Subcutaneous adipose tissue (tissue), 4 donors: ENCODE data around the gene IGF2BP2. TPM values are rescaled to one million over a fixed set of nuclear protein-coding genes. Genes with fewer than 3 reads are reported as not detected.

Source experiments
- CTCF ChIP-seq: fragments of 450-650 bp; IDR thresholded peaks from one replicate; pipeline ENCODE4 v1.5.1; 2016; ENCODE audit warnings: low read depth, mild to moderate bottlenecking, control low read depth, antibody characterized with exemption, moderate library complexity
- total RNA-seq, 4 donors: library from RNA; depleted of rRNA; stranded (reverse); fragments of >200 nt; gene quantifications; one replicate each; pipeline ENCODE4 v1.1.0, GENCODE V29; 2016

IGF2BP2 gene
- total RNA-seq, 4 donors from 2014 or later = 11.3 to 30.0 (median 26.9) TPM

DNA sequence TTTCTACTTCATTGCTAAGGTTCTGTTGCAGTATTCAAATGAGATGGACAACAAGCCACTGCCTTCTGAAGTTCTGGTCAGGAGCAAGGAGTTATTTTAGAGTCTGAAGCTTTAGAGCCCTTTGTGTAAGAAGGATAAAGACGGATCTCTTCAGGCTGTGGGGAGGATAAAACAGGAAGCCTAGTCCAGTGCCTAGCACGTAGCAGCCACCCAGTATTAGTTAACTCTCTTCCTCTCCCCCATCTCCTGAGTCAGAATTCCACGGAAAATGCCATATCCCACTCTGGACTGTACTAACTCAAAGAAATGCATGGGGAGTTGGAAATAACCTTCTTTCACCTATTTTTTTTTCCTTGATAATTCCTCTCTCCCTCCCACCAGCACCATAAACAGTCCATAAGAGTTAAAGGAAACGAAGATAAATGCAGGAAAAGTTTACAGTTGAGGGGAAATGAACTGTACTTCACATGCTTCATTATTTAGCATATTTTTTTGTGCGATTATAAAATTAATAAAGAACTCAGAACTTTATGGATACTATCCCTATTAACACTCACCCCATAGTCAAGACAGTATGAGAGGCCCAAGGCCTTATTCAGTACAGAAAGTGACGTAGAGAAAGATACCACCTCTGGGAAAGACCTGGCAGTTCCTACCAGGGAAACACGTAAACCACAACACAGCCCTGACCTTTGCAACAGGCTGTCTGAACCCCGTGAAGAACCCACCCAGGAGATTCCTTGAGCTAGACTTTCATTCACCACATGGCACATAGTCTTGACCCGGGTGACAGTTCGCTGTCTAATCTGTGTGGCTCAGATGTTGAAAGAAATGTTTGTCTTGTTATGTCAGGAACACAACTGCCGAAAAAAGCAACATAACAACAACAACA is 9.2 kb downstream of the IGF2BP2 start:
- no peak for TF ChIP-seq CTCF

GRCh38 chr3:185813691-185814215 is 11.1 kb downstream of the IGF2BP2 start:
- no peak for TF ChIP-seq CTCF

DNA sequence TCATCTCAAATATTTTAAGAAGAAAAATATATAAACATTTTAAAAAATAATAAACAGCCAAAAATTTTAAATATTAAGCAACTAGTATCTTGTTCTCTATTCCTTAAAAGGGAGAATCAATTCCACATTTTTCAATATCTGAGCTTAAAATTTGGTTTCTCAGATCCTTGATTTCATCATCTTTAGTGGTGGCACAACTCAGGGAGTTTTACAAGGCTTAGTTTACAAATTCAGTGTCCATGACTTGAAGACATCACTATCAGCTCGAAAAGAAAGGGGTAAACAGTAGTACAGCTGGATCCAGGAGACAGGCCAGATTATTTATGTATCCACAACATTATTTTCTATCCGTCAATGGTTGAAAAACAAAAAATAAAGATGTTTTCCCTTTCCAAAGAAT is 11.6 kb downstream of the IGF2BP2 start:
- TF ChIP-seq CTCF = no peak

GRCh38 chr3:185807445-185808068 is 17.3 kb downstream of the IGF2BP2 start:
- TF ChIP-seq CTCF = no peak

DNA sequence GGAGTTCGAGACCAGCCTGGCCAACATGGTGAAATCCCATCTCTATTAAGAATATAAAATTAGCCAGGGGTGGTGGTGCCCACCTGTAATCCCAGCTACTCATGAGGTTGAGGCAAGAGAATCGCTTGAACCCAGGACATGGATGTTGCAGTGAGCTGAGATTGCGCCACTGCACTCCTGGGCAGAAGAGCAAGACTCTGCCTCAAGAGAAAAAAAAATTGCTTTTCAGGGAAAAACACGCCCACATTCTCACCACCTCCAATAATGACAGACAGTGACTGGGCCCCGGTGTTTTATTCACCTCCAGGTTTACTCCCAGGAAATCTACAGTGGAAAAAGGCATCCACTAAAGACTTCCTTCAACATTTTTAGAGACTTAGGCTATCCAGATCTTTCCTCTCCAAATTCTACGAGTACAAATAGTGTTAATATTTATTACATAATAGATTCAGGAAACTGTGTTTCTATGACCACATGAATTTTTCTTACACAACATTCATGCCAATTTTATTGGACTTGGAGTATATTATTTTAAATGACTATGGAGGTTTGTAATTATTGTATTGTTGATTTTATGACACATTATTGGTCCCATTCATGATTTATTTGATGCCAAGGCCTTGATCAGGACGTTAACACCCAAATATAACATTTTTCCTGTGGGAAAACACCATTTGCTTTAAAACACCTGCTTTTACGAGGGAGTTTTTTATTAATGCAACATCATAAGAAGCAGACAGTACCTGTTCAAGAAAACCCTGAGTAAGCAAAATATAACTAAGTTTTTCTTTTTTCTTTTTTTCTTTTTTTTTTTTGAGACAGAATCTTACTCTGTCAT is 26.6 kb downstream of the IGF2BP2 start:
- no peak for TF ChIP-seq CTCF

DNA sequence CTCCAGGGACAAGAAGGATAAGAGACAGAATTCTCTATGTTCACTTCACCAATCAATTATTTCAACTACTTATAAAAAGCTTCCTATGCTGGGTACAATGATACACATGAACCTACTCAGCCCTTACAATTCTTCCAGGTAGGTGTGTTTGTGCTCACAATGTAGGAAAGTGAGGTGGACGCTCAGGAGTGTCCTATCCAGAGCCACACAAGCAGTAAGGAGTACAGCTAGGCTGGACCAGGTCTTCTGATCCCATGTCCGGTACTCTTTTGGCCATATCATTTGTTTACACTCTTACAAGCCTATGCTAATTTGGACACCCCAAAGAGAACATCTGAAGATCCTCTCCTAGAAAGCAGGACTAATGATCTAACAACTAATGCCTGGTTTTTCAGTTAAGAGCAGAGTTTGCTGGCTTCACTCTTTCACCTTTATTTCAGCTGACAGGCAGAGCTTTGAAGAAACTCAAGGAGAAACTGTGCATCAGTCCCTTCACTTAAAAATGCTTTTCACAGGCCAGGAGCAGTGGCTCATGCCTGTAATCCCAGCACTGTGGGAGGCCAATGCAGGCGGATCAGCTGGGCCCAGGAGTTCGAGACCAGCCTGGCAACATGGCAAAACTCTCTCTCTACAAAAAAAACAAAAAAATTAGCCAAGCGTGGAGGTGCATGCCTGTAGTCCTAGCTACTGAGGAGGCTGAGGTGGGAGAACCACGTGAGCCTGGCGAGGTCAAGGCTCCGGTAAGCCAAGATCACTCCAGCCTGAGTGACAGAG is 27.5 kb downstream of the IGF2BP2 start:
- no peak for TF ChIP-seq CTCF
